Calu3 (cell line): ENCODE measurements around the gene CBR3. TPM values are rescaled to one million over a fixed set of nuclear protein-coding genes. Genes with fewer than 3 reads are reported as not detected.

Source experiments
- BruUV-seq: library from RNA; stranded (reverse); fragments of 400-500 nt; replicated peaks from 2 replicates; lab custom pipeline; 2021; lab: Mats Ljungman, UMichigan
- CTCF ChIA-PET: fragments of 300-600 bp; sonication (Branson Sonifier 250); formaldehyde crosslinking; loops from one replicate; lab custom pipeline; 2022; ENCODE audit warnings: antibody characterized with exemption; lab: Charles Lee
- DNase-seq: peaks from one replicate; pipeline ENCODE4 v3.0.0; 2022
- H3K27ac Mint-ChIP-seq: one replicate; pipeline ENCODE4 v1.8.0; 2022; ENCODE audit warnings: mixed read lengths; ENCODE audit not compliant: unreplicated experiment
- H3K27me3 Mint-ChIP-seq: one replicate; pipeline ENCODE4 v1.8.0; 2022; ENCODE audit warnings: mixed read lengths; ENCODE audit not compliant: unreplicated experiment
- H3K36me3 Mint-ChIP-seq: one replicate; pipeline ENCODE4 v1.8.0; 2022; ENCODE audit warnings: mild to moderate bottlenecking, moderate library complexity, mixed read lengths; ENCODE audit not compliant: insufficient read depth, unreplicated experiment
- H3K4me1 Mint-ChIP-seq: one replicate; pipeline ENCODE4 v1.8.0; 2022; ENCODE audit warnings: mild to moderate bottlenecking, low read depth, mixed read lengths; ENCODE audit not compliant: unreplicated experiment
- H3K4me3 Mint-ChIP-seq: one replicate; pipeline ENCODE4 v1.8.0; 2022; ENCODE audit warnings: mild to moderate bottlenecking, low read depth, moderate library complexity, mixed read lengths; ENCODE audit not compliant: unreplicated experiment
- H3K9me3 Mint-ChIP-seq: one replicate; pipeline ENCODE4 v1.8.0; 2022; ENCODE audit warnings: low read depth, mixed read lengths; ENCODE audit not compliant: unreplicated experiment
- CTCF ChIP-seq: fragments of 200-600 bp; IDR thresholded peaks from one replicate; pipeline ENCODE4 v1.8.0; 2022; ENCODE audit warnings: antibody characterized with exemption; ENCODE audit not compliant: unreplicated experiment
- intact Hi-C: fragments of 100-400 bp; cut with micrococcal nuclease; formaldehyde crosslinking; loops from one replicate; pipeline ENCODE4 v1.10.0; 2022; ENCODE audit not compliant: unreplicated experiment
- total RNA-seq: library from RNA; stranded (reverse); gene quantifications from 2 replicates; pipeline ENCODE4 v1.2.3, GENCODE V29; 2022

Gene CBR3
- total RNA-seq, 1 experiment from 2014 or later = 2.8 TPM

GRCh38 chr21:36104317-36105300 is 30.3 kb upstream of the CBR3 start:
- Mint-ChIP-seq H3K4me1 (peaks cover 9% of the 10 kb centered on the region), H3K27ac (peak overlapping the region; percentile 81), H3K4me3 (peak overlapping the region; percentile 55), H3K27me3 (no peaks in the 10 kb centered on the region), H3K36me3 (peaks cover 18% of the 10 kb centered on the region), H3K9me3 (no peaks in the 10 kb centered on the region)
- intact Hi-C loops = loop anchor here (2.0 kb wide), 1 partner anchor 44 kb away; the partner anchor contains the start of gene SETD4
- TF ChIP-seq CTCF = peak; percentile 53
- CTCF ChIA-PET = interaction anchor here (0.5 to 2.4 kb wide), 3 partner anchors 45 to 1738 kb away, joined by 3 to 8 read pairs (median 4); partner anchors contain the start of gene SETD4
- DNase-seq = peak; percentile 58
- no TSS peak for BruUV-seq

- Mint-ChIP-seq H3K36me3 (peaks cover 18% of the 10 kb centered on the region), H3K27me3 (no peaks in the 10 kb centered on the region), H3K9me3 (no peaks in the 10 kb centered on the region), H3K27ac (peak overlapping the region; percentile 81), H3K4me1 (peaks cover 9% of the 10 kb centered on the region), H3K4me3 (peak overlapping the region; percentile 55)
- TF ChIP-seq CTCF = no peak
- CTCF ChIA-PET = interaction anchor here (0.6 to 2.4 kb wide), 2 partner anchors 45 to 1739 kb away, joined by 4 to 8 read pairs; partner anchors contain the start of gene SETD4
- DNase-seq = no peak
- BruUV-seq = no TSS peak
- intact Hi-C loops = loop anchor here (2.0 kb wide), 1 partner anchor 45 kb away; the partner anchor contains the start of gene SETD4
These were observed 29.5 kb upstream of the CBR3 start for GRCh38 chr21:36105327-36105842.

GRCh38 chr21:36109868-36110267 is 25.0 kb upstream of the CBR3 start:
- H3K4me1 Mint-ChIP-seq = peaks cover 18% of the 10 kb centered on the region
- H3K9me3 Mint-ChIP-seq = no peaks in the 10 kb centered on the region
- TF ChIP-seq CTCF = no peak
- no TSS peak for BruUV-seq
- peaks cover 21% of the 10 kb centered on the region for H3K36me3 Mint-ChIP-seq
- intact Hi-C loops = no loop called here
- no peak for DNase-seq
- CTCF ChIA-PET = no interaction called here
- H3K4me3 Mint-ChIP-seq = no peak overlapping the region
- no peaks in the 10 kb centered on the region for H3K27me3 Mint-ChIP-seq
- H3K27ac Mint-ChIP-seq = no peak overlapping the region

- Mint-ChIP-seq H3K27me3 (no peaks in the 10 kb centered on the region), H3K27ac (no peak overlapping the region), H3K36me3 (peaks cover 12% of the 10 kb centered on the region), H3K4me3 (no peak overlapping the region), H3K9me3 (no peaks in the 10 kb centered on the region), H3K4me1 (peaks cover 18% of the 10 kb centered on the region)
- CTCF ChIA-PET = no interaction called here
- intact Hi-C loops = no loop called here
- BruUV-seq = no TSS peak
- no peak for TF ChIP-seq CTCF
- DNase-seq = no peak
These were observed 23.6 kb upstream of the CBR3 start for GRCh38 chr21:36111238-36111637.
